Prostate gland (tissue), 2 donors: ENCODE data around the gene IQGAP1.

ENCODE experiments used
- CTCF ChIP-seq, 4 experiments: fragments of 200-600 bp in 2 of 4; fragments of 450-650 bp in 2 of 4; sonication (generic) in 2 of 4; IDR thresholded peaks; 1 replicate in 3 of 4; 2 replicates in 1 of 4; pipeline ENCODE4 v1.5.1; 2016 to 2019; ENCODE audit warnings: antibody characterized with exemption in 4 of 4, mild to moderate bottlenecking in 2 of 4, moderate library complexity in 2 of 4
- POLR2AphosphoS5 ChIP-seq: sonication (generic); formaldehyde crosslinking; IDR thresholded peaks from one replicate; pipeline ENCODE4 v1.6.1; 2017; ENCODE audit warnings: antibody characterized with exemption

GRCh38 chr15:90513448-90513847 lies 125.4 kb downstream of the IQGAP1 start:
- TF ChIP-seq CTCF (IDR thresholded peaks at IDR 0.05) (no peak), POLR2AphosphoS5 (no peak)
